Measurements from ENCODE around the gene TPRG1L.

GRCh38 chr1:3657578-3658230 lies 32.9 kb downstream of the TPRG1L start:
- TF ChIP-seq, protein P1, sequence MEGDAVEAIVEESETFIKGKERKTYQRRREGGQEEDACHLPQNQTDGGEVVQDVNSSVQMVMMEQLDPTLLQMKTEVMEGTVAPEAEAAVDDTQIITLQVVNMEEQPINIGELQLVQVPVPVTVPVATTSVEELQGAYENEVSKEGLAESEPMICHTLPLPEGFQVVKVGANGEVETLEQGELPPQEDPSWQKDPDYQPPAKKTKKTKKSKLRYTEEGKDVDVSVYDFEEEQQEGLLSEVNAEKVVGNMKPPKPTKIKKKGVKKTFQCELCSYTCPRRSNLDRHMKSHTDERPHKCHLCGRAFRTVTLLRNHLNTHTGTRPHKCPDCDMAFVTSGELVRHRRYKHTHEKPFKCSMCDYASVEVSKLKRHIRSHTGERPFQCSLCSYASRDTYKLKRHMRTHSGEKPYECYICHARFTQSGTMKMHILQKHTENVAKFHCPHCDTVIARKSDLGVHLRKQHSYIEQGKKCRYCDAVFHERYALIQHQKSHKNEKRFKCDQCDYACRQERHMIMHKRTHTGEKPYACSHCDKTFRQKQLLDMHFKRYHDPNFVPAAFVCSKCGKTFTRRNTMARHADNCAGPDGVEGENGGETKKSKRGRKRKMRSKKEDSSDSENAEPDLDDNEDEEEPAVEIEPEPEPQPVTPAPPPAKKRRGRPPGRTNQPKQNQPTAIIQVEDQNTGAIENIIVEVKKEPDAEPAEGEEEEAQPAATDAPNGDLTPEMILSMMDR (IDR thresholded peaks at IDR 0.05; ENCODE audit: insufficient read depth, low read length): no peak
- TF ChIP-seq POLR2AphosphoS5 (IDR thresholded peaks at IDR 0.05; ENCODE audit: low read depth) (no peak), GABPA (IDR thresholded peaks at IDR 0.05; ENCODE audit: low read depth) (no peak)
- TF ChIP-seq, protein P2, sequence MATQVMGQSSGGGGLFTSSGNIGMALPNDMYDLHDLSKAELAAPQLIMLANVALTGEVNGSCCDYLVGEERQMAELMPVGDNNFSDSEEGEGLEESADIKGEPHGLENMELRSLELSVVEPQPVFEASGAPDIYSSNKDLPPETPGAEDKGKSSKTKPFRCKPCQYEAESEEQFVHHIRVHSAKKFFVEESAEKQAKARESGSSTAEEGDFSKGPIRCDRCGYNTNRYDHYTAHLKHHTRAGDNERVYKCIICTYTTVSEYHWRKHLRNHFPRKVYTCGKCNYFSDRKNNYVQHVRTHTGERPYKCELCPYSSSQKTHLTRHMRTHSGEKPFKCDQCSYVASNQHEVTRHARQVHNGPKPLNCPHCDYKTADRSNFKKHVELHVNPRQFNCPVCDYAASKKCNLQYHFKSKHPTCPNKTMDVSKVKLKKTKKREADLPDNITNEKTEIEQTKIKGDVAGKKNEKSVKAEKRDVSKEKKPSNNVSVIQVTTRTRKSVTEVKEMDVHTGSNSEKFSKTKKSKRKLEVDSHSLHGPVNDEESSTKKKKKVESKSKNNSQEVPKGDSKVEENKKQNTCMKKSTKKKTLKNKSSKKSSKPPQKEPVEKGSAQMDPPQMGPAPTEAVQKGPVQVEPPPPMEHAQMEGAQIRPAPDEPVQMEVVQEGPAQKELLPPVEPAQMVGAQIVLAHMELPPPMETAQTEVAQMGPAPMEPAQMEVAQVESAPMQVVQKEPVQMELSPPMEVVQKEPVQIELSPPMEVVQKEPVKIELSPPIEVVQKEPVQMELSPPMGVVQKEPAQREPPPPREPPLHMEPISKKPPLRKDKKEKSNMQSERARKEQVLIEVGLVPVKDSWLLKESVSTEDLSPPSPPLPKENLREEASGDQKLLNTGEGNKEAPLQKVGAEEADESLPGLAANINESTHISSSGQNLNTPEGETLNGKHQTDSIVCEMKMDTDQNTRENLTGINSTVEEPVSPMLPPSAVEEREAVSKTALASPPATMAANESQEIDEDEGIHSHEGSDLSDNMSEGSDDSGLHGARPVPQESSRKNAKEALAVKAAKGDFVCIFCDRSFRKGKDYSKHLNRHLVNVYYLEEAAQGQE (IDR thresholded peaks at IDR 0.05; ENCODE audit: insufficient replicate concordance, low read depth): no peak

All from HL-60 (cell line).